Measurements from ENCODE around the gene DRAXIN. TPM values are rescaled to one million over a fixed set of nuclear protein-coding genes. Genes with fewer than 3 reads are reported as not detected.
A peak's percentile ranks its signal among the peaks of the same experiment; 100 is the strongest.

The DRAXIN gene
- total RNA-seq, 1 donor from 2014 or later = 0.07 TPM

- peak overlapping the region; percentile 54 for H3K4me3 Mint-ChIP-seq (ENCODE audit: low read depth)
- peak; percentile 68 for DNase-seq (ENCODE audit: low spot score)
- intact Hi-C loops (cut with micrococcal nuclease) = loop anchor here (2.0 kb wide), 1 partner anchor 68 kb away; no protein-coding TSS in a partner anchor
- no peaks in the 10 kb centered on the region for H3K36me3 Mint-ChIP-seq (ENCODE audit: low read depth)
- no peak overlapping the region for H3K27ac Mint-ChIP-seq
- peaks cover 12% of the 10 kb centered on the region for H3K4me1 Mint-ChIP-seq (ENCODE audit: low read depth)
- H3K27me3 Mint-ChIP-seq (ENCODE audit: low read depth) = peaks cover 17% of the 10 kb centered on the region
- no peaks in the 10 kb centered on the region for H3K9me3 Mint-ChIP-seq
These were observed 41.0 kb upstream of the DRAXIN start for GRCh38 chr1:11650331-11650991.

GRCh38 chr1:11651017-11651416 lies 40.5 kb upstream of the DRAXIN start:
- H3K27ac Mint-ChIP-seq = no peak overlapping the region
- no peaks in the 10 kb centered on the region for H3K9me3 Mint-ChIP-seq
- H3K4me3 Mint-ChIP-seq (ENCODE audit: low read depth) = peak overlapping the region; percentile 54
- no peak for DNase-seq (ENCODE audit: low spot score)
- H3K36me3 Mint-ChIP-seq (ENCODE audit: low read depth) = peaks cover 3% of the 10 kb centered on the region
- intact Hi-C loops (cut with micrococcal nuclease) = loop anchor here (2.0 kb wide), 1 partner anchor 68 kb away; no protein-coding TSS in a partner anchor
- H3K4me1 Mint-ChIP-seq (ENCODE audit: low read depth) = peaks cover 15% of the 10 kb centered on the region
- peaks cover 17% of the 10 kb centered on the region for H3K27me3 Mint-ChIP-seq (ENCODE audit: low read depth)

GRCh38 chr1:11652203-11652780 lies 39.2 kb upstream of the DRAXIN start:
- Mint-ChIP-seq H3K4me1 (ENCODE audit: low read depth) (peaks cover 15% of the 10 kb centered on the region), H3K27ac (no peak overlapping the region), H3K9me3 (no peaks in the 10 kb centered on the region), H3K36me3 (ENCODE audit: low read depth) (peaks cover 6% of the 10 kb centered on the region), H3K27me3 (ENCODE audit: low read depth) (peaks cover 17% of the 10 kb centered on the region), H3K4me3 (ENCODE audit: low read depth) (peak overlapping the region; percentile 47)
- intact Hi-C loops (cut with micrococcal nuclease) = no loop called here
- DNase-seq (ENCODE audit: low spot score) = no peak

- Mint-ChIP-seq H3K4me1 (ENCODE audit: low read depth) (peaks cover 15% of the 10 kb centered on the region), H3K27ac (no peak overlapping the region), H3K9me3 (no peaks in the 10 kb centered on the region), H3K27me3 (ENCODE audit: low read depth) (peaks cover 17% of the 10 kb centered on the region), H3K36me3 (ENCODE audit: low read depth) (peaks cover 14% of the 10 kb centered on the region), H3K4me3 (ENCODE audit: low read depth) (peak overlapping the region; percentile 17)
- no peak for DNase-seq (ENCODE audit: low spot score)
- intact Hi-C loops (cut with micrococcal nuclease) = no loop called here
These were observed 38.2 kb upstream of the DRAXIN start for GRCh38 chr1:11653101-11653860.

- Mint-ChIP-seq H3K4me1 (ENCODE audit: low read depth) (peaks cover 15% of the 10 kb centered on the region), H3K36me3 (ENCODE audit: low read depth) (peaks cover 14% of the 10 kb centered on the region), H3K27ac (no peak overlapping the region), H3K9me3 (no peaks in the 10 kb centered on the region), H3K27me3 (ENCODE audit: low read depth) (peaks cover 17% of the 10 kb centered on the region), H3K4me3 (ENCODE audit: low read depth) (peak overlapping the region; percentile 17)
- intact Hi-C loops (cut with micrococcal nuclease) = no loop called here
- no peak for DNase-seq (ENCODE audit: low spot score)
These were observed 37.7 kb upstream of the DRAXIN start for GRCh38 chr1:11653861-11654136.

- peak; percentile 39 for DNase-seq (ENCODE audit: low spot score)
- peaks cover 17% of the 10 kb centered on the region for H3K27me3 Mint-ChIP-seq (ENCODE audit: low read depth)
- H3K4me3 Mint-ChIP-seq (ENCODE audit: low read depth) = peak within 1 kb of the TSS; percentile 60
- H3K27ac Mint-ChIP-seq = no peak within 1 kb of the TSS
- intact Hi-C loops (cut with micrococcal nuclease) = no loop called here
- H3K4me1 Mint-ChIP-seq (ENCODE audit: low read depth) = peaks cover 15% of the 10 kb centered on the region
- no peaks in the 10 kb centered on the region for H3K9me3 Mint-ChIP-seq
- H3K36me3 Mint-ChIP-seq (ENCODE audit: low read depth) = peaks cover 17% of the 10 kb centered on the region
These were observed 37.2 kb upstream of the DRAXIN start, which contains the start of the genes FBXO2 and FBXO44 for GRCh38 chr1:11654137-11654938. Gene FBXO2 (minus strand): TSS chr1:11654429. CDS start chr1:11654340, 89 bp downstream. Gene FBXO44 (plus strand): TSS chr1:11654877. CDS start chr1:11655836, 959 bp downstream.

GRCh38 chr1:11654939-11655808 lies 36.3 kb upstream of the DRAXIN start:
- Mint-ChIP-seq H3K36me3 (ENCODE audit: low read depth) (peaks cover 17% of the 10 kb centered on the region), H3K4me3 (ENCODE audit: low read depth) (peak overlapping the region; percentile 57), H3K27ac (no peak overlapping the region), H3K9me3 (no peaks in the 10 kb centered on the region), H3K27me3 (ENCODE audit: low read depth) (peaks cover 14% of the 10 kb centered on the region), H3K4me1 (ENCODE audit: low read depth) (peaks cover 12% of the 10 kb centered on the region)
- intact Hi-C loops (cut with micrococcal nuclease) = no loop called here
- no peak for DNase-seq (ENCODE audit: low spot score)

- Mint-ChIP-seq H3K27me3 (ENCODE audit: low read depth) (no peaks in the 10 kb centered on the region), H3K36me3 (ENCODE audit: low read depth) (peaks cover 28% of the 10 kb centered on the region), H3K9me3 (no peaks in the 10 kb centered on the region), H3K4me1 (ENCODE audit: low read depth) (peaks cover 5% of the 10 kb centered on the region), H3K27ac (no peak overlapping the region), H3K4me3 (ENCODE audit: low read depth) (no peak overlapping the region)
- no peak for DNase-seq (ENCODE audit: low spot score)
- intact Hi-C loops (cut with micrococcal nuclease) = no loop called here
These were observed 33.9 kb upstream of the DRAXIN start for GRCh38 chr1:11657654-11658053.

- intact Hi-C loops (cut with micrococcal nuclease) = no loop called here
- H3K9me3 Mint-ChIP-seq = no peaks in the 10 kb centered on the region
- peaks cover 5% of the 10 kb centered on the region for H3K4me1 Mint-ChIP-seq (ENCODE audit: low read depth)
- peaks cover 28% of the 10 kb centered on the region for H3K36me3 Mint-ChIP-seq (ENCODE audit: low read depth)
- no peaks in the 10 kb centered on the region for H3K27me3 Mint-ChIP-seq (ENCODE audit: low read depth)
- H3K4me3 Mint-ChIP-seq (ENCODE audit: low read depth) = no peak overlapping the region
- no peak for DNase-seq (ENCODE audit: low spot score)
- no peak overlapping the region for H3K27ac Mint-ChIP-seq
These were observed 33.0 kb upstream of the DRAXIN start for GRCh38 chr1:11658542-11658941.

- no peaks in the 10 kb centered on the region for H3K9me3 Mint-ChIP-seq
- no peak for DNase-seq (ENCODE audit: low spot score)
- H3K27me3 Mint-ChIP-seq (ENCODE audit: low read depth) = no peaks in the 10 kb centered on the region
- intact Hi-C loops (cut with micrococcal nuclease) = no loop called here
- H3K4me1 Mint-ChIP-seq (ENCODE audit: low read depth) = peaks cover 5% of the 10 kb centered on the region
- no peak overlapping the region for H3K4me3 Mint-ChIP-seq (ENCODE audit: low read depth)
- peaks cover 28% of the 10 kb centered on the region for H3K36me3 Mint-ChIP-seq (ENCODE audit: low read depth)
- no peak overlapping the region for H3K27ac Mint-ChIP-seq
These were observed 31.8 kb upstream of the DRAXIN start for GRCh38 chr1:11659748-11660147.

- Mint-ChIP-seq H3K27me3 (ENCODE audit: low read depth) (no peaks in the 10 kb centered on the region), H3K9me3 (no peaks in the 10 kb centered on the region), H3K36me3 (ENCODE audit: low read depth) (peaks cover 25% of the 10 kb centered on the region), H3K4me1 (ENCODE audit: low read depth) (no peaks in the 10 kb centered on the region), H3K4me3 (ENCODE audit: low read depth) (no peak overlapping the region), H3K27ac (no peak overlapping the region)
- no peak for DNase-seq (ENCODE audit: low spot score)
- intact Hi-C loops (cut with micrococcal nuclease) = no loop called here
These were observed 30.4 kb upstream of the DRAXIN start for GRCh38 chr1:11661103-11661502.

Measured in activated T-helper 2 cell treated with anti-CD3 and anti-CD28 coated beads, Interferon-gamma antibody, Interleukin-2, Interleukin-4, amounts not matched to agents 10 μg/mL and 5 μg/mL and 100 μg/mL, durations not matched to agents 14 hours and 24 hours and 36 hours (primary cell).